HuH-7.5 (cell line): ENCODE results near the gene KIF15.
"Not testable (repeated sequence)": the region's sequence is repeated elsewhere in the genome, so short reads cannot be mapped to it uniquely, and the experiment has no call there.

Experiments
- DNase-seq: peaks from one replicate; pipeline ENCODE4 v3.0.0; 2011; ENCODE audit warnings: low spot score

KIF15 gene

GRCh38 chr3:44827196-44827595, 65.6 kb downstream of the KIF15 start:
- DNase-seq = no peak

DNA sequence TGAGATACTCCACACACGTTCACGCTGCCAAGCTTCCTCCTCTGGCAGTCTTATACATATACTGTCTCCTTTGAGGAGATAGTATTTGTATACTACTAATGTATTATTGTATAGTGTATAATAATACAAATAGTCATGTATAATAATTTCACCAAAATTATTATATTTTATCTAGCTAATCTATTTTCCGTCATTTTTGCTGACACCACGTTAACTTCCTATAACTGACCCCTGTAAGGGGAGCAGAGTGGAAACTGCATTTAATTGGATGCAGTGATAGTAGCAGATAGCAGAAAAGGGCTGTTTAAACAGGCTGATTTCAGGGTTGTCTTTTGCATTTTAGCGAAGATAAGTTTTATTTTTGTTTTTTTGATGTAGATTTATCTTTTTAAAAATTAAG, 69.6 kb downstream of the KIF15 start:
- DNase-seq = no peak

DNA sequence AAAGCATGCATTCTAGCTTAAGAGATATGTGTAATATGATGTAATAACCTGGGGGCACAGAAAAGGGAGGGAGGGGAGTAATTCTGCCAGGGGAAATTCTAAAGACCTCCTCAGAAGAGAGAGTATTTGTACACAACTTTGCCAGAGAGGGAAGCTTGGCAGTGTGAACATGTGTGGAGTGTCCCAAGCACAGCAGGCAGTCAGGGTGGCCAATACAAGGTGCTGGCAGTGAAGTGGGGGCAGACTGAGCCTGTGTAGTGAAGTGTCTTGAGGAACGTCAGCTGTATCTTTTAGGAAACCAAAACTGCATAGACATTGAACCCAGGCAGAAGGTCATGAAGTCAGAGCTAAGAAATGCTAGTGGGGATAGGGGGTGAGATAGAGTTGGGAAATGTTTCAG, 70.4 kb downstream of the KIF15 start:
- DNase-seq = no peak

- DNase-seq = no peak
These were observed 71.4 kb downstream of the KIF15 start for GRCh38 chr3:44832965-44833364.

DNA sequence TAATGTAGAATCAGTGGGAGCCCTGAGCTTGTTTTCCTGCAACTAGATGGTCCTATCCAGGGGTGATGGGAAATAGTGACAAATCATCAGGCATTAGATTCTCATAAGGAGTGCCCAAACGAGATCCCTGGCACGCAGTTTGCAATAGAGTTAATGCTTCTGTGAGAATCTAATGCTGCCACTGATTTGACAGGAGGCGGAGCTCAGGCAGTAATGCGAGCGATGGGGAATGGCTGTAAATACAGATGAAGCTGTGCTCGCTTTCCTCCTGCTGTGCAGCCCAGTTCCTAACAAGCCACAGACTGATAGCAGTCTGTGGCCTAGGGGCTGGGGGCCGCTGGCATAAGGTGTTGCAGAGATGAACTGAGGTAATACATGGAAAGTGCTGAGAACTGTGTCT, 71.8 kb downstream of the KIF15 start:
- no peak for DNase-seq

- no peak for DNase-seq
These were observed 74.1 kb downstream of the KIF15 start for GRCh38 chr3:44835684-44836083.

GRCh38 chr3:44842376-44842775, 80.8 kb downstream of the KIF15 start:
- DNase-seq = no peak

DNA sequence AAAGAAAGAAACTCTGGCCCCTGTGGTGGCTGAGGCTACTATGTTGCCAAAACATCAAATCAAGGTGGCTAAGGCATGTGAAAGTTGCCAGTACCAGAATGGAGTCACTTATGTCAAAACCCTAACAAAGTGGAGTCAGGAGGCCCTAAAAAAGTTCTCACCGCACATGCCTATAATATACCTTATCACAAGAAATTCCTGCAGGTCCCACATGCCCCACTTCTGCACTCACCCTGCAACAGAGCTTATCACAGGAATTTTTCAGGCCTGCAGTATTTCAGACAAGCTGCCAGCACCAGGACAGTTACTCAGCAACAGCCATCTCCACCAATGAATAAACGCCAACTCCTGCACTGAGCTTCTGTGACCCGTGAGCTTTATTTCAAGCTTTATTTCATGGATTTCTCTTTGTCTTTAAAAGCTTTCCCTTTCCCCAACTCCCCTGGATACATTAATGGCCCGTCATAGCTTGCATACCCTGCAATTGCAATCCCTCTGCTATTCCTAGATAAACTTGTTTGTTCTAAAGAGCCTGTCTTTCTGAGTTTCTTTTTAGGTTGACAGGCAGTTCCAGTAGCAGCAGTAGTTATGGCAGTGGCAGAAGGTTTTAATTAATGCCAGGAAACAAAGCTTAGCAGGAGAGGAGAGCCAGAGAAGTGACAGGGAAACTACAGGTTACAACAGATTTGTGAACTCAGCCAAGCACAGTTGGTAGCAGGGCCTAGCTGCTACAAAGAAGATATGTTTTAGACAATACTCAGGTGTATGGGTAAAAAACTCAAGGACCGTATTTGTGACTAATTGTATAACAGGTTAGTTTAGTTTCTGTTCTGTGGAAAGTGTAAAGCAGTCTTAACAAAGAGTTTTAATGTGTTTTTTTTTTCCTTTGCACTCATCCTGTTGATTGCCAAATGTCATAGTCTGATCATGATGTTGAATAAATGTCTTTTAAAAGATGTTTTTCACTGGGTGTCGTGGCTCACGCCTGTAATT, 84.2 kb downstream of the KIF15 start:
- no peak for DNase-seq

DNA sequence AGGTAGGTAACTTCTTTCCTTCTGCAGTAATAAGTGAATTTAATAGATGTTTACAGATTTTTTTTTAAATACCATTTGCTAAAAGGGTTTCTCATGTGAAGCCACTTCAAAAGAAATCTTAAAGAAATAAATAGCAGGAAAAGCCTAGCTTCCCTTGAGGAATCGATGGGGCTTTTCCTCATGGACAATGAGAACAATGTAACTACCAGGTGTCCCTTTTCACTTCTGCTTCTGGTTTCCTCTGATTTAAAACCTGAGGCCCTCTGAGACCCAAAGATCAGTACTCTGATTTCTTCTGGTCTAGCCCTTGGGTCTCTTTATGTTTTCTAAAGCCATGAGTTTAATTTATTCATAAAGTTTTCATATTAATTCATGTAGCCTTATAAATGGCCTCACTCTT, 87.0 kb downstream of the KIF15 start:
- DNase-seq = no peak

GRCh38 chr3:44856663-44857062, 95.1 kb downstream of the KIF15 start:
- DNase-seq = not testable (repeated sequence)

DNA sequence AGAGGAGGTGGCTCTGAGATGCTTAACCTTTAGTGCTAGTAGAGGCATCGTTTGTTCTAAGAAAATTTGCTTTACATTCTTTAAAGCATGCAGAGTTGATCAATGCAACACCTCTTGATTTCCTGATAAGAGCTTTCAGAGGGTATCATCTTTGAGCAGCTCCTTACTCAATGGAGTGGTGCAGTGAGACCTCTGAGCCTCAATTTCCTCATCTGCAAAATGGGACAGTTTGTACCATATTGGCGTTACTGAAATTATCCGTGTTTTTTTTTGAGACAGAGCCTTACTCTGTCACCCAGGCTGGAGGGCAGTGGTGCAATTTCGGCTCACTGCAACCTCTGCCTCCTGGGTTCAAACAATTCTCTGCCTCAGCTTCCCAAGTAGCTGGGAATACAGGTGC, 98.5 kb downstream of the KIF15 start:
- no peak for DNase-seq

- peak; percentile 52 for DNase-seq
These were observed 100.0 kb downstream of the KIF15 start, which contains the start of gene TMEM42 for GRCh38 chr3:44861412-44862225. TMEM42 (plus strand) TSS chr3:44861912; CDS start chr3:44861925, 13 bp downstream.

DNA sequence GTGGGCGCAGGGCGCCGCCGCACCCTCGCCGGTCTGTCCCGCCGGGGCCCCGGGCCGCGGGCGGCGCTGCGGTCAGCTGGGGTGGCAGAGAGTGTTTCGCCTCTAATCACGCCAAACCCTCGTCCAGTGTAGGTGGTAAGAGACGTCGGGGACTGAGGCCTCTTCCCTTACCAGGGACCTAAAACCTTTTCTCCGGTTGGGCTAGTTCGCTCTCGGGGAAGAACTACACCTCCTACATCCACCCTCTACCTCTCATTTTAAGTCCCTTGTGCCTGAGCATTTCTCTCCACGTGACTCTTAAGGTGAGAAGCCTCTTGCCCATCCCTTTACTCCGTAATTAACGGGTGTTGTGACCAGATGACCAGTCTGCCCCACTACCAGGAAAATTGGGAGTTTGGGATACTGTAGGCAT, 100.6 kb downstream of the KIF15 start:
- DNase-seq = no peak

- DNase-seq = no peak
These were observed 103.9 kb downstream of the KIF15 start for GRCh38 chr3:44865272-44866035.

- no peak for DNase-seq
These were observed 106.0 kb downstream of the KIF15 start for GRCh38 chr3:44867421-44868111.

DNA sequence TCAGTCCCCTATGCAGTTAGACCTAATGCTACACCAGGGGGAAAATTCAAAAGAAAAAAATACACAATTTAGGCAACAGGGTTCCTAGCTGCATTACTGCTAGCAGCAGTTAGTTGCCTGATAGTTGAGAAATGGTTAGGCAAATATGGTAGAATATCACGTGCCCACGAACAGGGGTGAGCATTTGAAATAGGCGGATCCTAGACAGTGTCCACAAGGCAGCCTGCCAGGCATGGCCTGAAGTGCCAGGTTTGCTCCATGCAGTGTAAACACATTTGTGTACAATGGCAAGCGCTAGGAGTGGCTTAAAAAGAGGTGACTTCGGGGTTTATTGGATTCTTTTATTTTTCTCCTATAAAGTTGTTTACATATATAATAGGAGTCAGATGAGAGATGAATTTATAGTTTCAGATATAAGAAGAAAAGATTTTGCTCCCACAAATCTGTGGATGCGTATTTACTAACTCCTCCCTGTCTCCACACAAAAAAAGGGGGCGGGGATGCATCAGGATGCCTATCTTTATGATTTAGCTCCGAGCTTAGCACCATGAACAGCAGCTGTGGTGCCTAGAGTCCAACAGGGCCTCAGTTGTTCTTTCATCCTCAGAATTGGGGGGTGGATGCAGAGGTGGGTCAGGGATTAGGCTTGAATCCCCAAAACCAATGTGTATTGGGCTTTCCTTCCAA, 108.9 kb downstream of the KIF15 start:
- no peak for DNase-seq

DNA sequence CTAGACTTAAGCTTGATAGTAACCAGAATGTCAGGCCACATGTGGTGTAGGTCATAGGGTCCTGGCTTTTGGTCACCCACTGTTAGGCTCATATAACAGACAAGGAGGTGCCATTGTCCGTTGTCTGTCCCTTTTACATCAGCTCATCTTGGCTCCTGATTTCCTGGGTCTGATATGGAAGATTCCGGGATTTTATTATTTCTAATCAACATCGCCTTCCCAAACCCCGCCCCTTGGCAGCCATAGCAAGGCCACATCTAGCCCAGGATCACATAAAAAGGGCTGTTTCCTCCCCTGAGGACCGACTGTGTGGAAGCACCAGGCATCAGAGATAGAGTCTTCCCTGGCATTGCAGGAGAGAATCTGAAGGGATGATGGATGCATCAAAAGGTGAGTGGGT, 112.7 kb downstream of the KIF15 start, which contains the start of gene TGM4:
Gene TGM4 (plus strand): TSS at position 301 of the 400 bp plus-strand sequence. CDS start 71 bp downstream, at position 372.
- no peak for DNase-seq

DNA sequence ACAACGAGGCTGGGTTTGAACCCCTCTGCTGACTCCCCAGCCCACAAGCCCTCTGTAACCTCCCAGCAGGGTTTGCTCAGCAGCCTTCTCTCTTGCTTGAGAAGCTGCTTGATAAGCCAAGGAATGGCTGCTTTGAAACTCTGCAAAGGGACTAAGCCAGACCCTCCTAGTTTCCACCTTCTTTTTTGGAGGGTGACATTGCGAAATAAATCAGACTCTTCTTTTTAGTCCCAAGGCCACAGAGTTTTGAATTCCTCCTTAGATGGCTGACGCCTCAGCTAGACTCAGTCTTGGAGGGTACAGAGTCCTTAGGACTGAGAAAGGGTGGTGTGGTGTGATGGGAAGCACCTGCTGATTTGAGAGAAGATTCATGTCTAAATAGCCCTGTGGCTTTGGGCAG, 114.0 kb downstream of the KIF15 start:
- DNase-seq = no peak

DNA sequence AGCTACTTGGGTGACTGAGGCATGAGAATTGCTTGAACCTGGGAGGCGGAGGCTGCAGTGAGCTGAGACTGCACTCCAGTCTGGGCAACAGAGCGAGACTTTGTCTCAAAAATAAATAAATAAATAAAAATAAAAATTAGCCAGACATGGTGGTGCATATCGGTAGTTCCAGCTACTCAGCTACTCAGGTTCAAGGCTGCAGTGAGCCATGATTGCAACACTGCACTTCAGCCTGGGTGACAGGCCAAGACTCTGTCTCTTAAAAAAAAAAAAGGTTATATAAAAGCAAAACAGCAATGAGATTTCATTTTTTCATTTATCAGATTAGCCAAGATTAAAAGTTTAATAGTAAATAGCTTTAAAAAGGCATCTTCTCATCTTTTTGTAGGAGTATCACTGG, 115.7 kb downstream of the KIF15 start:
- no peak for DNase-seq

DNA sequence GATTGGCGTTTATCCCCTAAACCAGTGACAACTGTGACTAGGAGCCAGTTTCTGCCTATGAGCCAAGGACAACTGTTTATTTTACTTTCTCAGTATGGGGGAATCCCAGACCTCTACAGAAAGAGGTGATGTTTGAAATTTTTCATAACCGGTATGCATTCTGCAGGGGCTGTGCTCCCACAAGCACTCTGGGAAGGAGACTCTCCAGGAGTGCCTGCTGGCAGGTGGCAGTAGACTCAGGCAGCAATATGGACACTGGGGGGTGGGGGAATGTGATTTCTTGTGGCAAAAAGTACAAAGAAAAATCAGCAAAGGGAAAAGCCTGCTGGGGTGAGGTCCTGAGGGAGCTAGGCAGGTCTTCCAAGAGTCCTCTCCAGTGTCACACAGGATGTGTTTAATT, 118.7 kb downstream of the KIF15 start:
- DNase-seq = no peak
